Neuron (in vitro differentiated cells): ENCODE results near the gene PCDH19.
"Not testable (repeated sequence)": the region's sequence is repeated elsewhere in the genome, so short reads cannot be mapped to it uniquely, and the experiment has no call there.

Experiments used
- H2AFZ ChIP-seq: one replicate; pipeline ENCODE4 v1.6.1; 2013; ENCODE audit warnings: low read depth, mild to moderate bottlenecking, inconsistent platforms, low read length, moderate library complexity
- H3K27me3 ChIP-seq: one replicate; pipeline ENCODE4 v1.6.1; 2013; ENCODE audit warnings: low read length; ENCODE audit not compliant: insufficient read depth
- H3K36me3 ChIP-seq: one replicate; pipeline ENCODE4 v1.6.1; 2013; ENCODE audit warnings: low read length; ENCODE audit not compliant: insufficient read depth
- H3K4me1 ChIP-seq: one replicate; pipeline ENCODE4 v1.6.1; 2013; ENCODE audit warnings: low read length; ENCODE audit not compliant: insufficient read depth
- H3K4me3 ChIP-seq: 2 replicates; pipeline ENCODE4 v1.5.1; 2013; ENCODE audit warnings: mild to moderate bottlenecking, low read length, moderate library complexity
- H3K9me3 ChIP-seq: one replicate; pipeline ENCODE4 v1.6.1; 2013; ENCODE audit warnings: low read length

Gene PCDH19, protein sequence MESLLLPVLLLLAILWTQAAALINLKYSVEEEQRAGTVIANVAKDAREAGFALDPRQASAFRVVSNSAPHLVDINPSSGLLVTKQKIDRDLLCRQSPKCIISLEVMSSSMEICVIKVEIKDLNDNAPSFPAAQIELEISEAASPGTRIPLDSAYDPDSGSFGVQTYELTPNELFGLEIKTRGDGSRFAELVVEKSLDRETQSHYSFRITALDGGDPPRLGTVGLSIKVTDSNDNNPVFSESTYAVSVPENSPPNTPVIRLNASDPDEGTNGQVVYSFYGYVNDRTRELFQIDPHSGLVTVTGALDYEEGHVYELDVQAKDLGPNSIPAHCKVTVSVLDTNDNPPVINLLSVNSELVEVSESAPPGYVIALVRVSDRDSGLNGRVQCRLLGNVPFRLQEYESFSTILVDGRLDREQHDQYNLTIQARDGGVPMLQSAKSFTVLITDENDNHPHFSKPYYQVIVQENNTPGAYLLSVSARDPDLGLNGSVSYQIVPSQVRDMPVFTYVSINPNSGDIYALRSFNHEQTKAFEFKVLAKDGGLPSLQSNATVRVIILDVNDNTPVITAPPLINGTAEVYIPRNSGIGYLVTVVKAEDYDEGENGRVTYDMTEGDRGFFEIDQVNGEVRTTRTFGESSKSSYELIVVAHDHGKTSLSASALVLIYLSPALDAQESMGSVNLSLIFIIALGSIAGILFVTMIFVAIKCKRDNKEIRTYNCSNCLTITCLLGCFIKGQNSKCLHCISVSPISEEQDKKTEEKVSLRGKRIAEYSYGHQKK (N-terminal part only)

DNA sequence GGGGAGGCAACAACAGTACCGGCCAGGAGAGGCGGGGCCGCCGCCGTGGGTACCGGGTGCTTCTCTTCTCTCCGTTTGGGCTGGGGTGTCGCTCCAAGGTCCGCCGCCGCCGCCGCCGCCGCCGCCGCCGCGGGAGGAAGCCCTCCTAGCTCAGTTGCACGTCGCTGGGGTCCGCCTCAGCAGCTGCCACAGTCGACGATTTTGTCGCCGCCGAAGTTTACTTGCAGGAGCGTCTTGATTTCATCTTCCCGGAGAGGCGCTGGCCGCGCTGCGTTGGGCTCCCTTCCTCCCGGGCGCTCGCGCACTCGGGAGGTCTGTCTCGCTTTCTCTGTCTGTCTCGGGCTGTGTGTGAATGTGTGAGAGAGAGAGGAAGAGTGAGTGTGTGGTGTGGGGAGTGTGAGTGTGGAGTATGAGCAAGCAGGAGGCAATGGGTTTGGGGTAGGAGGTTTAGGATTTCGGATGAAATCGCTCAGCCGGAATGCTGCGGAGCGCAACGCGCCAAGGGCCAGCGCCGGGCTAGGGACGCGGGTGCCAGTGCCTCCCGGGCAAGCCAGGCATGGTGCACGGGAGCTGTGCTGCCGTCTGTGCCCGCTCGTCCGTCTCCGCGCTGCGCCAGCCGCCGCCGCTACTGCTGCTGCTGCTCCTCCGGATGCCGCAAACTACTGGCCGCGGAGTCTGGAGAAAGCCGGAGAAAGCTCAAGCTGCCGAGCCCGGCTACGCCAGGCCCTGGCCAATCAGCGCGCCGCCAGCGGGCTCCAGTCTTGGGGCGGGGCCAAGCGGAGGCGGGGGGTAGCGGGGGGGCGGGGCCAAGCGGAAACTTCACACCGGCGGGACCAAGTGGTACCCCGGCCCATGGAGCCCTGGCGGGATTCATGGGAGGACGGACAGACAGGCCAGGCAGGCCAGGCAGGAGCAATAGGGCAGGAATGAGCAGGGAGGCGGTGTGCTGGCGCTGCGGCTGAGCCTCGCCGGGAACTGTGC lies at the start of gene PCDH19:
Gene PCDH19, minus strand, starts transcription at position 664 of the 981 bp plus-strand sequence. CDS start 1,676 bp downstream, outside the sequence.
- peaks cover 9% of the 10 kb centered on the region for H3K36me3 ChIP-seq
- peaks cover 16% of the 10 kb centered on the region for H3K9me3 ChIP-seq
- H2AFZ ChIP-seq: peak within 1 kb of the TSS; percentile 51
- peak within 1 kb of the TSS; percentile 65 for H3K4me3 ChIP-seq
- peaks cover 5% of the 10 kb centered on the region for H3K4me1 ChIP-seq
- H3K27me3 ChIP-seq: no peaks in the 10 kb centered on the region

DNA sequence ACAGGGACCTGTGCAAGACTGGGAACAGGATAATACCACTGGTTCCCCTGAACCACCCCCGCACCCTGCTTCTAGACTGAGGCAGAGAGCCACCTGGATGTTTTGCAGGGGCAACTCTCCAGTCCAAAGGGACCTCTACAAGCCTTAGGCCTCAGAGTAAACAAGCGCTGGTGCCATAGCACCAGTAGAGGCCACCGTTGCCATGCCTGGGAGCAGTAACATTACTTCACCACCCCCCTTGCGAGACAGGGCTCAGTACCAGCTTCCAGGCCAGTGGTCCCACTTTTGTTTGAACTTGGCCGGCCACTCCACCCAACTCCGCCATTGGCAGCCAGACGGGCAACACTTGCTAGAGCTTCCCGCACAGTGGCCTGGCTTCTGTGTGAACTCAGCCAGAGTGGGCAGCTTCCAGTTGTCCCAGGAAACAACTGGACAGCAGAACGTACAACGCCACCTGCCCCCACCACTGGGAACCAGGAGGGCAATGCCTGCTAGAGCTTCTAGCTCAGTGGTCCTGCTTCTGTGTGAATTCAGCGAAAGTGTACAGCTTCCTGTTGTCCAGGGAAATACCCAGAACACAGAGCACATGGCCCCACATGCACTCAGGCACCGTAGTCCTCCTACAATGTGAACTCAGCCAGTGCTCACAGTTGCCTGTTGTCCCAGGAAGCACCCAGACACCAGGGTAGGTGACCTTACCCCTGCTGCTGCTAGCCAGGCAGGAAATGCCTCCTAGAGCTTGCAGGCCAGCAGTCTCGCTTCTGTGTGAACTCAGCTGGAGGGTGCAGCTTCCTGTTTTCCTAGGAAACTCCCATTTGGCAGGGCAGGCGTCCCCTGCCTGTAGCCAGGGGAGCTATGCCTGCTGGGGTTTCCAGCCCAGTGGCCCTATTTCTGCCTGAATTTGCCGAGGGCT lies 39.9 kb upstream of the PCDH19 start:
- Histone ChIP-seq H3K9me3 (no peaks in the 10 kb centered on the region), H2AFZ (no peak overlapping the region), H3K4me3 (no peak overlapping the region), H3K4me1 (no peaks in the 10 kb centered on the region), H3K27me3 (no peaks in the 10 kb centered on the region), H3K36me3 (no peaks in the 10 kb centered on the region)

DNA sequence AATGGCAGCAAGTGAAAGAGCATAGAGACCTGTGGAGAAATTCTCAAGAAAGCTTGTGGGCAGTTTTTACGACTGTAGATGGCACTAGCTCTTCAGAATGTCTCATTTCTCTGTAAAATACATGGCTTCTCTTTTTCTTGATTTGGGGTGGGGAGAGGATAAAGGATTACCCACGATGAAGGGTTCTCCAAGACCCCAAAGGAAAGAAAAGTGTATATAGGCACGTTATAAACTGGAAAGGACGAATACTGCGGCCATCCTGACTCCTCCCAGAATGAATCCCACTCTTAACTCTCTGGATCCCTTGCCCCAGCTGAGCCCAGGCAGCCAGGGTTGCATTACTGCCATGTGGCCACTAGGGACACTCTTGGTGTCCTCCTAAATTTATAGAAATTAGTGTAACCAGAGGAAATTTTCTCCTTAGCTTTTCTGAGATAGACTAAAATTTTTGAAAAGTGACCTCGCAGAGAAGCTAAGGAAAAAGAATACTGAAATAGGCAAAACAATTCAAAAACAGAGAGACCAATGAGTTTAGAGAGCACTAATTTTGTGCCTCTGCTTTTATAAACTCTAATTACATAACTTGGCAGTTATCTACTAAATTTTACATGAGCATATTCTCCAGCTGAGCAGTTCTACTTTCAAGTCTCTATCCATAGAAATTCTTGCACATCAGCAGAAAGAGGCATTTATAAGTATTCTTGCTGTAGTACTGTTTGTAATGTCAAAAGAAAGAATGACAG lies 37.8 kb upstream of the PCDH19 start:
- no peaks in the 10 kb centered on the region for H3K27me3 ChIP-seq
- no peak overlapping the region for H2AFZ ChIP-seq
- peak overlapping the region; percentile 36 for H3K4me3 ChIP-seq

DNA sequence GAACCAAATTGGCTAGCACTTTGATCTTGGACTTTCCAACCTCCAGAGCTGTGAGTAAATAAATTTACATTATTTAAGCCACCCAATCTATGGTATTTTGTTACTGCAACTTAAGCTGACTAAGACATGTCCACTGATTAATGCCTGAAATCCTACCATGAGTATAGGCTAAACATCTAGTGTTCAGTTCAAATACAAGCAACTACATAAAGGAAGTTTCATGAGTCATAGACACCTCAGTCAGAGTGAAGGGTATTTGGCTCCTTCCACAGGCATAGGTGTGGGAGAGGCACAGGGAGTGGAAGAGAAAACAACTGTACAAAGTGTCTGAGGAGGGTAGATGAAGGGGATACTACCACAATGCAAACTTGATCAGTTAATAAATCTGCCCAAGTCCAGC lies 35.5 kb upstream of the PCDH19 start:
- no peaks in the 10 kb centered on the region for H3K4me1 ChIP-seq
- no peak overlapping the region for H2AFZ ChIP-seq
- no peaks in the 10 kb centered on the region for H3K27me3 ChIP-seq
- H3K4me3 ChIP-seq: no peak overlapping the region
- H3K36me3 ChIP-seq: no peaks in the 10 kb centered on the region
- no peaks in the 10 kb centered on the region for H3K9me3 ChIP-seq

More for the DNA sequence above, 37.8 kb upstream of the PCDH19 start:
- no peaks in the 10 kb centered on the region for H3K4me1 ChIP-seq
- H3K9me3 ChIP-seq: no peaks in the 10 kb centered on the region
- H3K36me3 ChIP-seq: no peaks in the 10 kb centered on the region

DNA sequence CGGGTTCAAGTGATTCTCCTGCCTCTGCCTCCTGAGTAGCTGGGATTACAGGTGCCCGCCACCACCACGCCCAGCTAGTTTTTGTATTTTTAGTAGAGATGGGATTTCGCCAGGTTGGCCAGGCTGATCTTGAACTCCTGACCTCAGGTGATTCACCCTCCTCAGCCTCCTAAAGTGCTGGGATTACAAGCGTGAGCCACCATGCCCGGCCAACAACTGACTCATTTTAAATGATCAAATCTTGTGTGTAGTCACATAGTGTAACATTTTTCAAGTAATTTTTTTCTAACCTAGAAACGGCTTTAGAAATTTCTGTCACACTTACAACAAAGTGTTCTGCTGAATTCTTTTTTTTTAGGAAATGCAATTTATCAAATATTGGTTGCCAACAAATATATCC lies 31.2 kb upstream of the PCDH19 start:
- H3K4me3 ChIP-seq, H3K27me3 ChIP-seq, H3K36me3 ChIP-seq, H3K9me3 ChIP-seq, H2AFZ ChIP-seq, H3K4me1 ChIP-seq: not testable (repeated sequence)

DNA sequence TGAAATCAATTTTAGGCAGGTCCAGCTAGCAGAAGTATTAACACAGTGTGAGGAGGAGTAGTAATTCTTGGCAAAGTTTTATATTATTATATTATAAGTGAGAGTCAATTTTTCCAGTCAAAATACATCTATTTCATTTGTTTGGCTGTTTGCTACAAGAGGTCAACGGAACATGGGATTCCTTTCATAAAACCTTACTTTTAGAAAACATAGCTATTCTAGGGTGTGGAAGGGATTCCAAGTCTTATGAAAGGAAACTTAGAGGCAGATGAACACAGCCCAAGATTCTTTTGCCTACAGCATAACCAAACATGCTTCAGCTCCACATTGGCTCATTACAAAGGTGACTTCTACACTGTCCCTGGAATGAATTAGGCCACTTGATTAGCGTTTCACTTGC lies 29.9 kb upstream of the PCDH19 start:
- Histone ChIP-seq H3K36me3 (no peaks in the 10 kb centered on the region), H3K9me3 (no peaks in the 10 kb centered on the region), H3K4me1 (peaks cover 8% of the 10 kb centered on the region), H2AFZ (no peak overlapping the region), H3K4me3 (no peak overlapping the region), H3K27me3 (peaks cover 2% of the 10 kb centered on the region)

DNA sequence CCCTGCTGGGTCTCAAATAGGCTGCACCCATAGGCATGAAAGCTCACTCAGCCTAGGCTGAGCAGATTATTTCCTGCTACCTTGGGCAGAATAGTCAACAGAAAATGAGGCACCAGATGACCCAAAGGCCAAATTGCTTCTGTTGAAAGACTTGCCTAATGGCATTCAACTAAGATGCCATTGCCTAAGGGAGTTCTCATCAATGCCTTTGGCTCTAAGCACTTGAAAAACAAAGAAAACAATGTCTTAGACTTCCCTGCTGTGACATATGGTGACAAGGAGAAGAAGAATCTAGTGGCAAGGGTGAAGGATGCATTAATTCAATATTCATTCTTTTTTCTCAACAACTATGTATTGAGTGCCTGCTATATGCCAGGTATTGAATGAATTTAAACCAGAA lies 25.7 kb upstream of the PCDH19 start:
- Histone ChIP-seq H3K4me3 (no peak overlapping the region), H3K36me3 (no peaks in the 10 kb centered on the region), H3K9me3 (no peaks in the 10 kb centered on the region), H2AFZ (no peak overlapping the region), H3K4me1 (peaks cover 10% of the 10 kb centered on the region), H3K27me3 (peaks cover 2% of the 10 kb centered on the region)

DNA sequence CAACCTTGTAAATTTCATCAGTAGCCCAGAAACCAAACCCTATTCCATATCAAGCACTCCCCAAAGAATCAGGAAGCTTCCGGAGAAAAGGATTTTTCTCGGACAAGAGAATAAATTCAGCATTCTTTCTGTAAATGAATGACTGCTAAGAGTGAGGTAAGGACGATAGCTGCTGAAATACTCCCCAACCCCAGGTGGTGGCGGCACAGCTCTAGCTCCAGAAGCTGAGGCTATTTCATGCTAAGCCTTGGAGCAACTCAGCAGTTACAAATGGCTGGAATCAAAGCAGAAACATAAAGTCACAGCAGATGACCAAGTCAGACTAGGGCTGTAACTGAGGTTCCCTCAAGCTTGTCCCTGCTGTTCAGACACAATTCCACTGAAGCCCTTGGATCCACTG lies 13.9 kb upstream of the PCDH19 start:
- Histone ChIP-seq H3K4me1 (no peaks in the 10 kb centered on the region), H3K9me3 (no peaks in the 10 kb centered on the region), H3K27me3 (no peaks in the 10 kb centered on the region), H3K4me3 (no peak overlapping the region), H3K36me3 (no peaks in the 10 kb centered on the region), H2AFZ (no peak overlapping the region)

GRCh38 chrX:100418556-100418955 lies 8.5 kb upstream of the PCDH19 start:
- H3K27me3 ChIP-seq: no peaks in the 10 kb centered on the region
- no peaks in the 10 kb centered on the region for H3K9me3 ChIP-seq
- no peak overlapping the region for H2AFZ ChIP-seq
- H3K4me3 ChIP-seq: no peak overlapping the region
- peaks cover 8% of the 10 kb centered on the region for H3K4me1 ChIP-seq
- no peaks in the 10 kb centered on the region for H3K36me3 ChIP-seq

GRCh38 chrX:100417681-100418080 lies 7.6 kb upstream of the PCDH19 start:
- Histone ChIP-seq H3K36me3 (no peaks in the 10 kb centered on the region), H2AFZ (peak overlapping the region; percentile 12), H3K4me1 (peaks cover 8% of the 10 kb centered on the region), H3K9me3 (no peaks in the 10 kb centered on the region), H3K4me3 (no peak overlapping the region), H3K27me3 (no peaks in the 10 kb centered on the region)

- Histone ChIP-seq H3K27me3 (no peaks in the 10 kb centered on the region), H3K4me3 (no peak overlapping the region), H3K4me1 (peaks cover 8% of the 10 kb centered on the region), H2AFZ (no peak overlapping the region), H3K9me3 (no peaks in the 10 kb centered on the region), H3K36me3 (no peaks in the 10 kb centered on the region)
Measured at GRCh38 chrX:100413229-100413628, 3.2 kb upstream of the PCDH19 start.
